Activated naive CD8-positive, alpha-beta T cell treated with anti-CD3 and anti-CD28 coated beads, Interleukin-2, amount 50 U/mL, for 24 hours (primary cell): Measurements from ENCODE around the gene METAP2.
A peak's percentile ranks its signal among the peaks of the same experiment; 100 is the strongest.
"Not testable (repeated sequence)": the region's sequence is repeated elsewhere in the genome, so short reads cannot be mapped to it uniquely, and the experiment has no call there.

Source experiments
- ATAC-seq: fragments of 150-1000 bp; cut with Tn5 transposase; one replicate; pipeline ENCODE4 v1.10.0; 2021
- DNase-seq: peaks from one replicate; pipeline ENCODE4 v3.0.0; 2021
- H3K27ac Mint-ChIP-seq: one replicate; pipeline ENCODE4 v1.8.0; 2021; ENCODE audit warnings: mild to moderate bottlenecking, mixed read lengths
- H3K27me3 Mint-ChIP-seq: one replicate; pipeline ENCODE4 v1.8.0; 2021; ENCODE audit warnings: mixed read lengths
- H3K36me3 Mint-ChIP-seq: one replicate; pipeline ENCODE4 v1.8.0; 2021; ENCODE audit warnings: low read depth, mixed read lengths
- H3K4me1 Mint-ChIP-seq: one replicate; pipeline ENCODE4 v1.8.0; 2021; ENCODE audit warnings: mixed read lengths
- H3K4me3 Mint-ChIP-seq: one replicate; pipeline ENCODE4 v1.8.0; 2021; ENCODE audit warnings: mild to moderate bottlenecking, moderate library complexity, mixed read lengths
- H3K9me3 Mint-ChIP-seq: one replicate; pipeline ENCODE4 v1.8.0; 2021; ENCODE audit warnings: mixed read lengths

METAP2 gene

GRCh38 chr12:95473884-95474659, at the start of gene METAP2:
Gene METAP2 (plus strand): TSS chr12:95474152. CDS start chr12:95474180, 28 bp downstream.
- Mint-ChIP-seq H3K36me3 (peaks cover 46% of the 10 kb centered on the region), H3K27me3 (no peaks in the 10 kb centered on the region), H3K4me1 (peaks cover 45% of the 10 kb centered on the region), H3K27ac (peak within 1 kb of the TSS; percentile 99), H3K9me3 (no peaks in the 10 kb centered on the region), H3K4me3 (peak within 1 kb of the TSS; percentile 98)
- ATAC-seq = peak; percentile 99
- DNase-seq = peak; percentile 94

- no peak for DNase-seq
- ATAC-seq = no peak
- Mint-ChIP-seq H3K27ac (no peak overlapping the region), H3K9me3 (no peaks in the 10 kb centered on the region), H3K4me3 (no peak overlapping the region), H3K27me3 (peaks cover 1% of the 10 kb centered on the region), H3K4me1 (peaks cover 4% of the 10 kb centered on the region), H3K36me3 (no peaks in the 10 kb centered on the region)
Measured at GRCh38 chr12:95424271-95424994, 49.5 kb upstream of the METAP2 start.

GRCh38 chr12:95429172-95429510, 44.8 kb upstream of the METAP2 start:
- no peak overlapping the region for H3K27ac Mint-ChIP-seq
- no peak for DNase-seq
- peaks cover 5% of the 10 kb centered on the region for H3K27me3 Mint-ChIP-seq
- ATAC-seq = no peak
- no peak overlapping the region for H3K4me3 Mint-ChIP-seq
- H3K9me3 Mint-ChIP-seq = no peaks in the 10 kb centered on the region
- no peaks in the 10 kb centered on the region for H3K36me3 Mint-ChIP-seq
- peaks cover 4% of the 10 kb centered on the region for H3K4me1 Mint-ChIP-seq

GRCh38 chr12:95431120-95431519, 42.8 kb upstream of the METAP2 start:
- peaks cover 7% of the 10 kb centered on the region for H3K27me3 Mint-ChIP-seq
- DNase-seq (no peak), ATAC-seq (no peak)
- H3K36me3 Mint-ChIP-seq = no peaks in the 10 kb centered on the region
- no peaks in the 10 kb centered on the region for H3K9me3 Mint-ChIP-seq
- H3K4me3 Mint-ChIP-seq = no peak overlapping the region
- peaks cover 4% of the 10 kb centered on the region for H3K4me1 Mint-ChIP-seq
- no peak overlapping the region for H3K27ac Mint-ChIP-seq

- Mint-ChIP-seq H3K27ac (no peak overlapping the region), H3K27me3 (peaks cover 8% of the 10 kb centered on the region), H3K9me3 (no peaks in the 10 kb centered on the region), H3K4me1 (peaks cover 2% of the 10 kb centered on the region), H3K36me3 (no peaks in the 10 kb centered on the region), H3K4me3 (no peak overlapping the region)
- DNase-seq = no peak
- no peak for ATAC-seq
Measured at GRCh38 chr12:95435355-95435754, 38.6 kb upstream of the METAP2 start.

GRCh38 chr12:95437565-95437964, 36.4 kb upstream of the METAP2 start:
- H3K27ac Mint-ChIP-seq = no peak overlapping the region
- H3K4me1 Mint-ChIP-seq = peaks cover 2% of the 10 kb centered on the region
- DNase-seq = no peak
- H3K4me3 Mint-ChIP-seq = no peak overlapping the region
- peaks cover 4% of the 10 kb centered on the region for H3K27me3 Mint-ChIP-seq
- no peaks in the 10 kb centered on the region for H3K36me3 Mint-ChIP-seq
- ATAC-seq = no peak
- H3K9me3 Mint-ChIP-seq = no peaks in the 10 kb centered on the region

- Mint-ChIP-seq H3K4me3 (no peak overlapping the region), H3K9me3 (no peaks in the 10 kb centered on the region), H3K4me1 (peaks cover 2% of the 10 kb centered on the region), H3K36me3 (no peaks in the 10 kb centered on the region), H3K27ac (no peak overlapping the region), H3K27me3 (peaks cover 4% of the 10 kb centered on the region)
- DNase-seq = no peak
- ATAC-seq = no peak
Measured at GRCh38 chr12:95439461-95440230, 34.3 kb upstream of the METAP2 start.

- no peak overlapping the region for H3K27ac Mint-ChIP-seq
- no peaks in the 10 kb centered on the region for H3K36me3 Mint-ChIP-seq
- peaks cover 3% of the 10 kb centered on the region for H3K9me3 Mint-ChIP-seq
- no peak overlapping the region for H3K4me3 Mint-ChIP-seq
- no peak for ATAC-seq
- peaks cover 2% of the 10 kb centered on the region for H3K4me1 Mint-ChIP-seq
- DNase-seq = no peak
- peaks cover 10% of the 10 kb centered on the region for H3K27me3 Mint-ChIP-seq
Measured at GRCh38 chr12:95440401-95440800, 33.6 kb upstream of the METAP2 start.

- DNase-seq = no peak
- Mint-ChIP-seq H3K36me3 (no peaks in the 10 kb centered on the region), H3K27me3 (peaks cover 26% of the 10 kb centered on the region), H3K4me1 (peaks cover 2% of the 10 kb centered on the region), H3K27ac (no peak overlapping the region), H3K4me3 (no peak overlapping the region), H3K9me3 (peaks cover 7% of the 10 kb centered on the region)
- no peak for ATAC-seq
Measured at GRCh38 chr12:95443459-95443858, 30.5 kb upstream of the METAP2 start.

- H3K4me3 Mint-ChIP-seq, ATAC-seq, H3K9me3 Mint-ChIP-seq, H3K36me3 Mint-ChIP-seq, H3K4me1 Mint-ChIP-seq, DNase-seq, H3K27ac Mint-ChIP-seq: not testable (repeated sequence)
- peaks cover 34% of the 10 kb centered on the region for H3K27me3 Mint-ChIP-seq
Measured at GRCh38 chr12:95445099-95445498, 28.9 kb upstream of the METAP2 start.

- Mint-ChIP-seq H3K4me1 (peaks cover 2% of the 10 kb centered on the region), H3K4me3 (no peak overlapping the region), H3K27me3 (peaks cover 35% of the 10 kb centered on the region)
Measured at GRCh38 chr12:95445884-95446505, 28.0 kb upstream of the METAP2 start.

GRCh38 chr12:95446506-95446900, 27.4 kb upstream of the METAP2 start:
- H3K27ac Mint-ChIP-seq = no peak overlapping the region
- DNase-seq = no peak

More at GRCh38 chr12:95445884-95446505, 28.0 kb upstream of the METAP2 start:
- no peak for ATAC-seq
- DNase-seq = no peak
- H3K36me3 Mint-ChIP-seq = no peaks in the 10 kb centered on the region
- peaks cover 7% of the 10 kb centered on the region for H3K9me3 Mint-ChIP-seq
- no peak overlapping the region for H3K27ac Mint-ChIP-seq

GRCh38 chr12:95449656-95450055, 24.3 kb upstream of the METAP2 start:
- not testable (repeated sequence) for H3K4me1 Mint-ChIP-seq, DNase-seq, H3K36me3 Mint-ChIP-seq, H3K27ac Mint-ChIP-seq, H3K4me3 Mint-ChIP-seq, H3K9me3 Mint-ChIP-seq, ATAC-seq
- peaks cover 35% of the 10 kb centered on the region for H3K27me3 Mint-ChIP-seq

More at GRCh38 chr12:95446506-95446900, 27.4 kb upstream of the METAP2 start:
- peaks cover 35% of the 10 kb centered on the region for H3K27me3 Mint-ChIP-seq
- H3K4me1 Mint-ChIP-seq = peaks cover 2% of the 10 kb centered on the region
- no peak overlapping the region for H3K4me3 Mint-ChIP-seq
- ATAC-seq = no peak
- peaks cover 7% of the 10 kb centered on the region for H3K9me3 Mint-ChIP-seq
- H3K36me3 Mint-ChIP-seq = no peaks in the 10 kb centered on the region

- H3K36me3 Mint-ChIP-seq, H3K9me3 Mint-ChIP-seq, H3K4me3 Mint-ChIP-seq, DNase-seq, ATAC-seq, H3K4me1 Mint-ChIP-seq, H3K27ac Mint-ChIP-seq: not testable (repeated sequence)
- H3K27me3 Mint-ChIP-seq = peaks cover 14% of the 10 kb centered on the region
Measured at GRCh38 chr12:95452501-95452900, 21.5 kb upstream of the METAP2 start.
